Common myeloid progenitor, CD34-positive (primary cell): Measurements from ENCODE around the gene ACSS1.

Source experiments
- CTCF ChIA-PET: fragments of 350-600 bp; sonication (Branson Sonifier 250); formaldehyde crosslinking; loops from one replicate; lab custom pipeline; 2021; ENCODE audit warnings: antibody characterized with exemption; lab: Charles Lee
- POLR2A ChIA-PET: fragments of 350-600 bp; sonication (Branson Sonifier 250); formaldehyde crosslinking; loops from one replicate; lab custom pipeline; 2021; ENCODE audit warnings: antibody characterized with exemption; lab: Charles Lee
- DNase-seq, 3 donors: peaks; one replicate each; pipeline versions ENCODE4 v3.0.0 to v3.0.0-alpha.2; 2013
- H3K27ac ChIP-seq, 2 experiments: 1 replicate in 1 of 2; 2 replicates in 1 of 2; pipeline ENCODE4 v1.7.0; 2013; ENCODE audit warnings: inconsistent platforms in 2 of 2, low read length in 2 of 2, mild to moderate bottlenecking in 2 of 2, low read depth in 1 of 2, moderate library complexity in 1 of 2; ENCODE audit not compliant: severe bottlenecking in 2 of 2, insufficient read depth in 1 of 2, poor library complexity in 1 of 2
- H3K27me3 ChIP-seq, 5 experiments: replicated peaks in 2 of 5; 1 replicate in 3 of 5; 2 replicates in 2 of 5; pipeline versions ENCODE4 v1.6.1 to v1.7.0; 2013; ENCODE audit warnings: low read length in 4 of 5, mild to moderate bottlenecking in 2 of 5, moderate library complexity in 2 of 5, inconsistent platforms in 1 of 5; ENCODE audit not compliant: insufficient read depth in 5 of 5, control insufficient read depth in 4 of 5
- H3K36me3 ChIP-seq, 4 experiments: 1 replicate in 2 of 4; 2 replicates in 2 of 4; pipeline versions ENCODE4 v1.6.1 to v1.7.0; 2013; ENCODE audit warnings: low read length in 3 of 4, control low read depth in 1 of 4, mild to moderate bottlenecking in 1 of 4; ENCODE audit not compliant: control insufficient read depth in 4 of 4, insufficient read depth in 4 of 4
- H3K4me1 ChIP-seq, 4 experiments: 1 replicate in 3 of 4; 2 replicates in 1 of 4; pipeline versions ENCODE4 v1.6.1 to v1.7.1; 2013; ENCODE audit warnings: low read length in 3 of 4, mild to moderate bottlenecking in 3 of 4, control low read depth in 1 of 4, inconsistent platforms in 1 of 4, moderate library complexity in 1 of 4; ENCODE audit not compliant: control insufficient read depth in 4 of 4, insufficient read depth in 4 of 4; ENCODE audit errors: control extremely low read depth in 1 of 4
- H3K4me3 ChIP-seq, 7 experiments: 1 replicate in 4 of 7; 2 replicates in 3 of 7; pipeline versions ENCODE4 v1.5.1 to v1.7.0; 2013; ENCODE audit warnings: mild to moderate bottlenecking in 7 of 7, low read length in 6 of 7, moderate library complexity in 6 of 7, inconsistent platforms in 2 of 7, low read depth in 2 of 7, control low read depth in 1 of 7; ENCODE audit not compliant: insufficient read depth in 4 of 7, control insufficient read depth in 1 of 7; ENCODE audit errors: extremely low read depth in 1 of 7
- H3K9me3 ChIP-seq, 5 experiments: 1 replicate in 4 of 5; 2 replicates in 1 of 5; pipeline versions ENCODE4 v1.6.1 to v1.7.1; 2013; ENCODE audit warnings: low read length in 4 of 5, mild to moderate bottlenecking in 2 of 5, inconsistent platforms in 1 of 5, low read depth in 1 of 5, moderate library complexity in 1 of 5; ENCODE audit not compliant: control insufficient read depth in 4 of 5, insufficient read depth in 2 of 5; ENCODE audit errors: control extremely low read depth in 1 of 5
- WGBS: methylation state at CpG from one replicate; pipeline ENCODE4 v1.1.5; 2013; ENCODE audit not compliant: insufficient coverage; 5-methylcytosine and 5-hydroxymethylcytosine counted together

The ACSS1 gene

GRCh38 chr20:25054995-25055629 is 2.8 kb downstream of the ACSS1 start:
- ChIA-PET CTCF (interaction anchor here (0.9 to 2.6 kb wide), 6 partner anchors 9 to 61 kb away, joined by 3 to 12 read pairs (median 7); no protein-coding TSS in a partner anchor), POLR2A (no interaction called here)
- no peaks in the 10 kb centered on the region for H3K9me3 ChIP-seq
- H3K27ac ChIP-seq: no peak overlapping the region
- H3K4me1 ChIP-seq: peaks cover 9 to 67% (median 61%) of the 10 kb centered on the region in 4 experiments
- peaks cover 0 to 7% (median 5%) of the 10 kb centered on the region in 4 experiments for H3K36me3 ChIP-seq
- H3K4me3 ChIP-seq: no peak overlapping the region
- no peaks in the 10 kb centered on the region for H3K27me3 ChIP-seq
- 79% methylated on average over 8 of the region's 10 CpGs for WGBS
- DNase-seq: peak in 1 of 3 donors; percentile 46

GRCh38 chr20:25054096-25054820 is 3.7 kb downstream of the ACSS1 start:
- CTCF ChIA-PET: interaction anchor here (0.7 to 2.6 kb wide), 8 partner anchors 8 to 59 kb away, joined by 3 to 12 read pairs (median 6); no protein-coding TSS in a partner anchor
- Histone ChIP-seq H3K36me3 (peaks cover 0 to 13% (median 5%) of the 10 kb centered on the region in 4 experiments), H3K4me3 (peak overlapping the region in 2 of 7 experiments; percentile 34 to 54), H3K27ac (peak overlapping the region in 1 of 2 experiments; percentile 64), H3K27me3 (no peaks in the 10 kb centered on the region), H3K4me1 (peaks cover 9 to 62% (median 55%) of the 10 kb centered on the region in 4 experiments), H3K9me3 (no peaks in the 10 kb centered on the region)
- WGBS: 50% methylated on average over 1 of the region's 3 CpGs
- POLR2A ChIA-PET: interaction anchor here (0.8 kb wide), 1 partner anchor 18 kb away, joined by 5 read pairs; no protein-coding TSS in a partner anchor
- DNase-seq: no peak

- Histone ChIP-seq H3K36me3 (peaks cover 0 to 18% (median 5%) of the 10 kb centered on the region in 4 experiments), H3K27ac (peak overlapping the region; percentile 46 to 64), H3K9me3 (no peaks in the 10 kb centered on the region), H3K27me3 (no peaks in the 10 kb centered on the region), H3K4me3 (peak overlapping the region in 4 of 7 experiments; percentile 25 to 54 (median 40)), H3K4me1 (peaks cover 9 to 54% (median 48%) of the 10 kb centered on the region in 4 experiments)
- 34% methylated on average over 11 of the region's 11 CpGs for WGBS
- ChIA-PET POLR2A (interaction anchor here (0.8 kb wide), 1 partner anchor 18 kb away, joined by 5 read pairs; no protein-coding TSS in a partner anchor), CTCF (interaction anchor here (0.7 to 2.6 kb wide), 7 partner anchors 9 to 59 kb away, joined by 3 to 12 read pairs (median 4); no protein-coding TSS in a partner anchor)
- peak in 2 of 3 donors; percentile 61 to 74 for DNase-seq
Observed at GRCh38 chr20:25053255-25054031, 4.5 kb downstream of the ACSS1 start.

- ChIA-PET POLR2A (no interaction called here), CTCF (interaction anchor here (1.0 to 1.8 kb wide), 5 partner anchors 9 to 58 kb away, joined by 3 to 6 read pairs (median 4); no protein-coding TSS in a partner anchor)
- Histone ChIP-seq H3K4me1 (peaks cover 9 to 48% (median 44%) of the 10 kb centered on the region in 4 experiments), H3K27me3 (no peaks in the 10 kb centered on the region), H3K4me3 (no peak overlapping the region), H3K9me3 (no peaks in the 10 kb centered on the region), H3K27ac (peak overlapping the region in 1 of 2 experiments; percentile 64), H3K36me3 (peaks cover 3 to 22% (median 14%) of the 10 kb centered on the region in 4 experiments)
- WGBS: 88% methylated on average over 9 of the region's 16 CpGs
- DNase-seq: no peak
Observed at GRCh38 chr20:25052255-25053194, 5.4 kb downstream of the ACSS1 start.

GRCh38 chr20:25051386-25052155 is 6.4 kb downstream of the ACSS1 start:
- Histone ChIP-seq H3K27ac (peak overlapping the region in 1 of 2 experiments; percentile 26), H3K9me3 (no peaks in the 10 kb centered on the region), H3K4me1 (peaks cover 9 to 43% (median 38%) of the 10 kb centered on the region in 4 experiments), H3K27me3 (no peaks in the 10 kb centered on the region), H3K36me3 (peaks cover 7 to 32% (median 23%) of the 10 kb centered on the region in 4 experiments), H3K4me3 (no peak overlapping the region)
- DNase-seq: no peak
- ChIA-PET CTCF (interaction anchor here (0.8 to 1.8 kb wide), 2 partner anchors 13 to 17 kb away, joined by 3 to 5 read pairs; no protein-coding TSS in a partner anchor), POLR2A (no interaction called here)
- 93% methylated on average over 7 of the region's 7 CpGs for WGBS
